Right cardiac atrium (tissue), 5 donors: ENCODE measurements around the gene NUDCD3. TPM values are rescaled to one million over a fixed set of nuclear protein-coding genes. Genes with fewer than 3 reads are reported as not detected.
"Not testable (repeated sequence)": the region's sequence is repeated elsewhere in the genome, so short reads cannot be mapped to it uniquely, and the experiment has no call there.

Source experiments
- ATAC-seq, 2 donors: fragments of 200-7000 bp; cut with Tn5 transposase; one replicate each; pipeline versions ENCODE4 v1.8.0 to v1.9.1; 2020; ENCODE audit warnings: moderate library complexity in 2 of 2, mild to moderate bottlenecking in 1 of 2
- DNase-seq, 3 donors: peaks; one replicate each; pipeline ENCODE4 v3.0.0-alpha.2; 2020
- H3K27ac ChIP-seq: one replicate; pipeline ENCODE4 v1.5.1; 2013; ENCODE audit warnings: mild to moderate bottlenecking, low read length, control low read depth, moderate library complexity
- H3K27me3 ChIP-seq: one replicate; pipeline ENCODE4 v1.6.1; 2013; ENCODE audit not compliant: control insufficient read depth, insufficient read depth
- H3K4me1 ChIP-seq: one replicate; pipeline ENCODE4 v1.6.1; 2013; ENCODE audit warnings: low read length; ENCODE audit not compliant: control insufficient read depth, insufficient read depth
- H3K4me3 ChIP-seq: one replicate; pipeline ENCODE4 v1.5.1; 2013; ENCODE audit warnings: low read length, control low read depth
- H3K9me3 ChIP-seq: one replicate; pipeline ENCODE4 v1.6.1; 2013; ENCODE audit warnings: low read length; ENCODE audit not compliant: control insufficient read depth
- WGBS: extraction: QIAGEN DNeasy Blood & Tissue Kit; methylation state at CpG from one replicate; pipeline ENCODE4 v1.1.7; 2013; 5-methylcytosine and 5-hydroxymethylcytosine counted together
- intact Hi-C, 4 donors: fragments of 100-400 bp; cut with DNase I; formaldehyde crosslinking; loops; one replicate each; pipeline versions ENCODE4 v1.11.0 to v1.14.0; 2022 to 2023
- polyA plus RNA-seq: library from polyadenylated mRNA; stranded (reverse); fragments of 200-250 nt; gene quantifications from one replicate; pipeline ENCODE4 v1.2.3, GENCODE V29; 2013
- total RNA-seq, 4 donors: library from RNA; stranded (reverse); fragmentation: NEBNext Ultra II Directional; extraction: Animal tissue kit (Norgen Biotek cat#: 25700); gene quantifications; one replicate each; pipeline ENCODE4 v1.2.1, GENCODE V29; 2021
- donor health status: healthy with polysubstance abuse.
- donor health status: DM: no; HTN: yes; CAD: no.
- donor health status: DM: no; HTN: no; CAD: no.
- donor health status: DM: no; HTN: yes; CAD: no; lungs with severe emphysema.
- donor health status: DM: yes; HTN: yes; CAD: no.

Gene NUDCD3
- total and polyA plus RNA-seq, 5 donors = 29.0 to 108 (median 100) TPM

GRCh38 chr7:44515590-44516268, 25.3 kb upstream of the NUDCD3 start:
- Histone ChIP-seq H3K4me3 (no peak overlapping the region), H3K9me3 (no peaks in the 10 kb centered on the region), H3K27ac (no peak overlapping the region), H3K27me3 (no peaks in the 10 kb centered on the region), H3K4me1 (no peaks in the 10 kb centered on the region)
- intact Hi-C loops = no loop called here
- ATAC-seq (no peak), DNase-seq (no peak)
- 77% methylated on average over 10 of the region's 10 CpGs for WGBS

- no peaks in the 10 kb centered on the region for H3K27me3 ChIP-seq
- no peaks in the 10 kb centered on the region for H3K4me1 ChIP-seq
- WGBS = 90% methylated on average over 7 of the region's 7 CpGs
- H3K4me3 ChIP-seq = no peak overlapping the region
- DNase-seq = no peak
- ATAC-seq = no peak
- intact Hi-C loops = no loop called here
- no peak overlapping the region for H3K27ac ChIP-seq
- no peaks in the 10 kb centered on the region for H3K9me3 ChIP-seq
Measured at GRCh38 chr7:44512736-44513135, 22.3 kb upstream of the NUDCD3 start.

- intact Hi-C loops = no loop called here
- H3K9me3 ChIP-seq = no peaks in the 10 kb centered on the region
- no peaks in the 10 kb centered on the region for H3K4me1 ChIP-seq
- WGBS = 47% methylated on average over 4 of the region's 4 CpGs
- DNase-seq = no peak
- ATAC-seq = no peak
- no peaks in the 10 kb centered on the region for H3K27me3 ChIP-seq
- no peak overlapping the region for H3K27ac ChIP-seq
- no peak overlapping the region for H3K4me3 ChIP-seq
Measured at GRCh38 chr7:44511863-44512468, 21.5 kb upstream of the NUDCD3 start.

GRCh38 chr7:44511236-44511635, 20.8 kb upstream of the NUDCD3 start:
- ATAC-seq (no peak), DNase-seq (no peak)
- intact Hi-C loops = no loop called here
- WGBS = 83% methylated on average over 1 of the region's 1 CpG
- no peak overlapping the region for H3K27ac ChIP-seq
- H3K9me3 ChIP-seq = no peaks in the 10 kb centered on the region
- no peak overlapping the region for H3K4me3 ChIP-seq
- H3K27me3 ChIP-seq = no peaks in the 10 kb centered on the region
- H3K4me1 ChIP-seq = no peaks in the 10 kb centered on the region

GRCh38 chr7:44508328-44509030, 18.0 kb upstream of the NUDCD3 start:
- ATAC-seq = no peak
- intact Hi-C loops = no loop called here
- 52% methylated on average over 2 of the region's 2 CpGs for WGBS
- no peak overlapping the region for H3K4me3 ChIP-seq
- H3K4me1 ChIP-seq = no peaks in the 10 kb centered on the region
- no peaks in the 10 kb centered on the region for H3K9me3 ChIP-seq
- DNase-seq = no peak
- H3K27me3 ChIP-seq = no peaks in the 10 kb centered on the region
- no peak overlapping the region for H3K27ac ChIP-seq

- intact Hi-C loops, H3K27ac ChIP-seq, H3K9me3 ChIP-seq, H3K4me3 ChIP-seq, H3K4me1 ChIP-seq, H3K27me3 ChIP-seq, ATAC-seq, DNase-seq: not testable (repeated sequence)
- 69% methylated on average over 3 of the region's 3 CpGs for WGBS
Measured at GRCh38 chr7:44506592-44507288, 16.3 kb upstream of the NUDCD3 start.

- no peak overlapping the region for H3K4me3 ChIP-seq
- ATAC-seq = no peak
- H3K27me3 ChIP-seq = no peaks in the 10 kb centered on the region
- no peak for DNase-seq
- intact Hi-C loops = no loop called here
- H3K9me3 ChIP-seq = no peaks in the 10 kb centered on the region
- WGBS = 80% methylated on average over 3 of the region's 3 CpGs
- H3K27ac ChIP-seq = no peak overlapping the region
- H3K4me1 ChIP-seq = no peaks in the 10 kb centered on the region
Measured at GRCh38 chr7:44505595-44505994, 15.1 kb upstream of the NUDCD3 start.

- intact Hi-C loops = no loop called here
- 34% methylated on average over 4 of the region's 4 CpGs for WGBS
- DNase-seq (no peak), ATAC-seq (no peak)
- Histone ChIP-seq H3K4me1 (no peaks in the 10 kb centered on the region), H3K4me3 (no peak overlapping the region), H3K27ac (no peak overlapping the region), H3K9me3 (no peaks in the 10 kb centered on the region), H3K27me3 (no peaks in the 10 kb centered on the region)
Measured at GRCh38 chr7:44498230-44498954, 7.9 kb upstream of the NUDCD3 start.

GRCh38 chr7:44497155-44498027, 6.9 kb upstream of the NUDCD3 start:
- Histone ChIP-seq H3K4me1 (no peaks in the 10 kb centered on the region), H3K27ac (no peak overlapping the region), H3K4me3 (no peak overlapping the region), H3K9me3 (no peaks in the 10 kb centered on the region), H3K27me3 (no peaks in the 10 kb centered on the region)
- no peak for DNase-seq
- 94% methylated on average over 5 of the region's 5 CpGs for WGBS
- intact Hi-C loops = no loop called here
- ATAC-seq = no peak

GRCh38 chr7:44496385-44496784, 5.9 kb upstream of the NUDCD3 start:
- no peak for DNase-seq
- Histone ChIP-seq H3K4me1 (no peaks in the 10 kb centered on the region), H3K9me3 (no peaks in the 10 kb centered on the region), H3K4me3 (no peak overlapping the region), H3K27ac (no peak overlapping the region), H3K27me3 (no peaks in the 10 kb centered on the region)
- WGBS = 78% methylated on average over 1 of the region's 1 CpG
- intact Hi-C loops = no loop called here
- ATAC-seq = no peak
